Mammary epithelial cell (primary cell): ENCODE data around the gene ASTE1.

ENCODE experiments used
- EZH2 ChIP-seq: IDR thresholded peaks from 2 replicates; pipeline ENCODE4 v1.6.1; 2012; ENCODE audit warnings: low read length, inconsistent platforms, borderline replicate concordance
- TF ChIP-seq, protein P1 (sequence below), 2 donors: IDR thresholded peaks in 1 of 2; conservative IDR thresholded peaks in 1 of 2; 2 replicates each; pipeline ENCODE4 v1.5.1; 2011 to 2012; ENCODE audit warnings: inconsistent platforms in 2 of 2, low read length in 2 of 2, mild to moderate bottlenecking in 2 of 2, control low read depth in 1 of 2, low read depth in 1 of 2; ENCODE audit not compliant: insufficient read depth in 1 of 2; ENCODE audit errors: extremely low read depth in 1 of 2

DNA sequence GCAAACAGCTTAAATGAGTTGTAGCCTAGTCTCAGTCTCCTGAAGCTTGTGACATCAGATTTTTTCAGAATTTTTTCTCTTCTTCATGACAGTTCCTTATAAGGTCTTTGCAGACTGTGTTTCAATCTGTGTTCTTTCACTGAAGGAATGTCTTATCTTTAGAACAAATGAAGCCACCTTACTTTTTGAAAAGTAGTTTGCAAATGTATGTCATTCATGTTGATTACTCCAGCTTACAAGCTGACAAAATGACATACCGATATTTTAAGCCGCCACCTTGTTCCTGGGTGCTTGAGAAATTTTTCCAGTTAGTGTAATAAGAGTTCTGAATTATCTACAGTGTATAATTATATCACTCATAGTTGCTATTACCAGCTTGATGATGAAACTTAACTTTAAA, 57.0 kb downstream of the ASTE1 start:
- TF ChIP-seq, protein P1, sequence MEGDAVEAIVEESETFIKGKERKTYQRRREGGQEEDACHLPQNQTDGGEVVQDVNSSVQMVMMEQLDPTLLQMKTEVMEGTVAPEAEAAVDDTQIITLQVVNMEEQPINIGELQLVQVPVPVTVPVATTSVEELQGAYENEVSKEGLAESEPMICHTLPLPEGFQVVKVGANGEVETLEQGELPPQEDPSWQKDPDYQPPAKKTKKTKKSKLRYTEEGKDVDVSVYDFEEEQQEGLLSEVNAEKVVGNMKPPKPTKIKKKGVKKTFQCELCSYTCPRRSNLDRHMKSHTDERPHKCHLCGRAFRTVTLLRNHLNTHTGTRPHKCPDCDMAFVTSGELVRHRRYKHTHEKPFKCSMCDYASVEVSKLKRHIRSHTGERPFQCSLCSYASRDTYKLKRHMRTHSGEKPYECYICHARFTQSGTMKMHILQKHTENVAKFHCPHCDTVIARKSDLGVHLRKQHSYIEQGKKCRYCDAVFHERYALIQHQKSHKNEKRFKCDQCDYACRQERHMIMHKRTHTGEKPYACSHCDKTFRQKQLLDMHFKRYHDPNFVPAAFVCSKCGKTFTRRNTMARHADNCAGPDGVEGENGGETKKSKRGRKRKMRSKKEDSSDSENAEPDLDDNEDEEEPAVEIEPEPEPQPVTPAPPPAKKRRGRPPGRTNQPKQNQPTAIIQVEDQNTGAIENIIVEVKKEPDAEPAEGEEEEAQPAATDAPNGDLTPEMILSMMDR (conservative IDR thresholded peaks at IDR 0.05 in 1 of 2, IDR thresholded peaks at IDR 0.05 in 1 of 2; ENCODE audit: extremely low read depth in 1 of 2, insufficient read depth in 1 of 2, low read depth in 1 of 2, low read length in 2 of 2): no peak
- TF ChIP-seq EZH2: no peak
